H1 (cell line): ENCODE results near the gene SENP1. TPM values are rescaled to one million over a fixed set of nuclear protein-coding genes. Genes with fewer than 3 reads are reported as not detected.

Experiments
- CEBPB ChIP-seq: IDR thresholded peaks from 2 replicates; pipeline ENCODE4 v1.6.1; 2012; ENCODE audit warnings: low read depth, low read length
- CHD1 ChIP-seq: IDR thresholded peaks from 2 replicates; pipeline ENCODE4 v1.6.1; 2012; ENCODE audit warnings: low read depth, low read length, improper control_type of control experiment
- CTBP2 ChIP-seq: IDR thresholded peaks from 2 replicates; pipeline ENCODE4 v1.7.0; 2011; ENCODE audit warnings: borderline replicate concordance, mild to moderate bottlenecking, moderate library complexity, mixed read lengths, low read length; ENCODE audit not compliant: insufficient read depth, insufficient read length
- NRF1 ChIP-seq: IDR thresholded peaks from 2 replicates; pipeline ENCODE4 v1.6.1; 2011; ENCODE audit warnings: mild to moderate bottlenecking, low read depth, low read length, improper control_type of control experiment
- RFX5 ChIP-seq: IDR thresholded peaks from 2 replicates; pipeline ENCODE4 v1.6.1; 2011; ENCODE audit warnings: low read depth, low read length, improper control_type of control experiment, borderline replicate concordance
- SIN3A ChIP-seq, 2 experiments: IDR thresholded peaks in 1 of 2; conservative IDR thresholded peaks in 1 of 2; 2 replicates each; pipeline ENCODE4 v1.6.1; 2011 to 2012; ENCODE audit warnings: low read length in 2 of 2, improper control_type of control experiment in 1 of 2, low read depth in 1 of 2, mild to moderate bottlenecking in 1 of 2
- SP1 ChIP-seq: IDR thresholded peaks from 2 replicates; pipeline ENCODE4 v1.6.1; 2011; ENCODE audit warnings: low read depth, low read length
- ZNF274 ChIP-seq: IDR thresholded peaks from 2 replicates; pipeline ENCODE4 v1.7.0; 2012; ENCODE audit warnings: low read length, borderline replicate concordance; ENCODE audit errors: extremely low read depth
- polyA plus RNA-seq, 7 experiments: library from polyadenylated mRNA; depleted of rRNA in 3 of 7; stranded (reverse) in 5 of 7; unstranded in 2 of 7; fragments of >200 nt in 5 of 7; fragments of 200-250 nt in 2 of 7; gene quantifications; 1 replicate in 5 of 7; 2 replicates in 1 of 7; 4 replicates in 1 of 7; pipeline versions ENCODE4 v1.2.1 to v1.2.3, GENCODE V29; 2011 to 2013; ENCODE audit warnings: missing spikeins in 2 of 7, mixed read lengths in 2 of 7
- total RNA-seq: library from RNA; stranded (reverse); fragmentation: NEBNext Ultra II Directional; extraction: Animal tissue kit (Norgen Biotek cat#: 25700); gene quantifications from 2 replicates; pipeline ENCODE4 v1.2.1, GENCODE V29; 2021
- TF ChIP-seq, protein P1 (sequence below): fragments of 300-600 bp; sonication (generic); IDR thresholded peaks from 2 replicates; pipeline ENCODE4 v1.7.1; 2012; ENCODE audit warnings: low read length, moderate library complexity, mild to moderate bottlenecking, inconsistent platforms; ENCODE audit not compliant: insufficient replicate concordance
- TF ChIP-seq, protein P2 (sequence below): IDR thresholded peaks from 2 replicates; pipeline ENCODE4 v1.6.1; 2012; ENCODE audit warnings: low read length, inconsistent platforms

The SENP1 gene
- total and polyA plus RNA-seq, 2 of the 8 experiments (the other 6 are each of a cell fraction or from before 2014, with no cell fraction given): 14.2 to 31.5 TPM

DNA sequence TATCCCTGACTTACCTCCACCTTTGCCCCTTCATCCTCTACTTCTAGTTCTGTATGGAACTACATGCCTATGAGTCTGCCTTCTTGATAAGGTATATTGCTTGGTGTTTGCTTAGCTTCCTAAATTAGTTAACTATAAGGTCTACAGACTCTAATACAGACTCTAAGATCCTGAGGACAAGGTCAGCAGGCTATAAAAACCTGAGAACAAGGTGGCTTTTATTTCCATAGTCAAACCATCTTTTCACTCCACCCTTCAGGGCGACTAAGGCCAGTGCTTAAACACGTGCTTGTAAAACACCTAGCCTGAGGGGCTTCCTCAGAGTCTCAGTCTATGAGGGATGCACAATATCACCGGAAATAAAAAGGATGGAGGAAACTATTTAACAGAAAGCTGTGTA is 65.5 kb downstream of the SENP1 start (continued):
- TF ChIP-seq, protein P1, sequence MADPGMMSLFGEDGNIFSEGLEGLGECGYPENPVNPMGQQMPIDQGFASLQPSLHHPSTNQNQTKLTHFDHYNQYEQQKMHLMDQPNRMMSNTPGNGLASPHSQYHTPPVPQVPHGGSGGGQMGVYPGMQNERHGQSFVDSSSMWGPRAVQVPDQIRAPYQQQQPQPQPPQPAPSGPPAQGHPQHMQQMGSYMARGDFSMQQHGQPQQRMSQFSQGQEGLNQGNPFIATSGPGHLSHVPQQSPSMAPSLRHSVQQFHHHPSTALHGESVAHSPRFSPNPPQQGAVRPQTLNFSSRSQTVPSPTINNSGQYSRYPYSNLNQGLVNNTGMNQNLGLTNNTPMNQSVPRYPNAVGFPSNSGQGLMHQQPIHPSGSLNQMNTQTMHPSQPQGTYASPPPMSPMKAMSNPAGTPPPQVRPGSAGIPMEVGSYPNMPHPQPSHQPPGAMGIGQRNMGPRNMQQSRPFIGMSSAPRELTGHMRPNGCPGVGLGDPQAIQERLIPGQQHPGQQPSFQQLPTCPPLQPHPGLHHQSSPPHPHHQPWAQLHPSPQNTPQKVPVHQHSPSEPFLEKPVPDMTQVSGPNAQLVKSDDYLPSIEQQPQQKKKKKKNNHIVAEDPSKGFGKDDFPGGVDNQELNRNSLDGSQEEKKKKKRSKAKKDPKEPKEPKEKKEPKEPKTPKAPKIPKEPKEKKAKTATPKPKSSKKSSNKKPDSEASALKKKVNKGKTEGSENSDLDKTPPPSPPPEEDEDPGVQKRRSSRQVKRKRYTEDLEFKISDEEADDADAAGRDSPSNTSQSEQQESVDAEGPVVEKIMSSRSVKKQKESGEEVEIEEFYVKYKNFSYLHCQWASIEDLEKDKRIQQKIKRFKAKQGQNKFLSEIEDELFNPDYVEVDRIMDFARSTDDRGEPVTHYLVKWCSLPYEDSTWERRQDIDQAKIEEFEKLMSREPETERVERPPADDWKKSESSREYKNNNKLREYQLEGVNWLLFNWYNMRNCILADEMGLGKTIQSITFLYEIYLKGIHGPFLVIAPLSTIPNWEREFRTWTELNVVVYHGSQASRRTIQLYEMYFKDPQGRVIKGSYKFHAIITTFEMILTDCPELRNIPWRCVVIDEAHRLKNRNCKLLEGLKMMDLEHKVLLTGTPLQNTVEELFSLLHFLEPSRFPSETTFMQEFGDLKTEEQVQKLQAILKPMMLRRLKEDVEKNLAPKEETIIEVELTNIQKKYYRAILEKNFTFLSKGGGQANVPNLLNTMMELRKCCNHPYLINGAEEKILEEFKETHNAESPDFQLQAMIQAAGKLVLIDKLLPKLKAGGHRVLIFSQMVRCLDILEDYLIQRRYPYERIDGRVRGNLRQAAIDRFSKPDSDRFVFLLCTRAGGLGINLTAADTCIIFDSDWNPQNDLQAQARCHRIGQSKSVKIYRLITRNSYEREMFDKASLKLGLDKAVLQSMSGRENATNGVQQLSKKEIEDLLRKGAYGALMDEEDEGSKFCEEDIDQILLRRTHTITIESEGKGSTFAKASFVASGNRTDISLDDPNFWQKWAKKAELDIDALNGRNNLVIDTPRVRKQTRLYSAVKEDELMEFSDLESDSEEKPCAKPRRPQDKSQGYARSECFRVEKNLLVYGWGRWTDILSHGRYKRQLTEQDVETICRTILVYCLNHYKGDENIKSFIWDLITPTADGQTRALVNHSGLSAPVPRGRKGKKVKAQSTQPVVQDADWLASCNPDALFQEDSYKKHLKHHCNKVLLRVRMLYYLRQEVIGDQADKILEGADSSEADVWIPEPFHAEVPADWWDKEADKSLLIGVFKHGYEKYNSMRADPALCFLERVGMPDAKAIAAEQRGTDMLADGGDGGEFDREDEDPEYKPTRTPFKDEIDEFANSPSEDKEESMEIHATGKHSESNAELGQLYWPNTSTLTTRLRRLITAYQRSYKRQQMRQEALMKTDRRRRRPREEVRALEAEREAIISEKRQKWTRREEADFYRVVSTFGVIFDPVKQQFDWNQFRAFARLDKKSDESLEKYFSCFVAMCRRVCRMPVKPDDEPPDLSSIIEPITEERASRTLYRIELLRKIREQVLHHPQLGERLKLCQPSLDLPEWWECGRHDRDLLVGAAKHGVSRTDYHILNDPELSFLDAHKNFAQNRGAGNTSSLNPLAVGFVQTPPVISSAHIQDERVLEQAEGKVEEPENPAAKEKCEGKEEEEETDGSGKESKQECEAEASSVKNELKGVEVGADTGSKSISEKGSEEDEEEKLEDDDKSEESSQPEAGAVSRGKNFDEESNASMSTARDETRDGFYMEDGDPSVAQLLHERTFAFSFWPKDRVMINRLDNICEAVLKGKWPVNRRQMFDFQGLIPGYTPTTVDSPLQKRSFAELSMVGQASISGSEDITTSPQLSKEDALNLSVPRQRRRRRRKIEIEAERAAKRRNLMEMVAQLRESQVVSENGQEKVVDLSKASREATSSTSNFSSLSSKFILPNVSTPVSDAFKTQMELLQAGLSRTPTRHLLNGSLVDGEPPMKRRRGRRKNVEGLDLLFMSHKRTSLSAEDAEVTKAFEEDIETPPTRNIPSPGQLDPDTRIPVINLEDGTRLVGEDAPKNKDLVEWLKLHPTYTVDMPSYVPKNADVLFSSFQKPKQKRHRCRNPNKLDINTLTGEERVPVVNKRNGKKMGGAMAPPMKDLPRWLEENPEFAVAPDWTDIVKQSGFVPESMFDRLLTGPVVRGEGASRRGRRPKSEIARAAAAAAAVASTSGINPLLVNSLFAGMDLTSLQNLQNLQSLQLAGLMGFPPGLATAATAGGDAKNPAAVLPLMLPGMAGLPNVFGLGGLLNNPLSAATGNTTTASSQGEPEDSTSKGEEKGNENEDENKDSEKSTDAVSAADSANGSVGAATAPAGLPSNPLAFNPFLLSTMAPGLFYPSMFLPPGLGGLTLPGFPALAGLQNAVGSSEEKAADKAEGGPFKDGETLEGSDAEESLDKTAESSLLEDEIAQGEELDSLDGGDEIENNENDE: no peak
- TF ChIP-seq RFX5 (no peak), SIN3A (conservative IDR thresholded peaks at IDR 0.05 in 1 of 2, IDR thresholded peaks at IDR 0.05 in 1 of 2; ENCODE audit: low read depth in 1 of 2, low read length in 2 of 2) (no peak), CHD1 (no peak), NRF1 (no peak), SP1 (no peak), CTBP2 (no peak), ZNF274 (no peak), CEBPB (no peak)
- TF ChIP-seq, protein P2, sequence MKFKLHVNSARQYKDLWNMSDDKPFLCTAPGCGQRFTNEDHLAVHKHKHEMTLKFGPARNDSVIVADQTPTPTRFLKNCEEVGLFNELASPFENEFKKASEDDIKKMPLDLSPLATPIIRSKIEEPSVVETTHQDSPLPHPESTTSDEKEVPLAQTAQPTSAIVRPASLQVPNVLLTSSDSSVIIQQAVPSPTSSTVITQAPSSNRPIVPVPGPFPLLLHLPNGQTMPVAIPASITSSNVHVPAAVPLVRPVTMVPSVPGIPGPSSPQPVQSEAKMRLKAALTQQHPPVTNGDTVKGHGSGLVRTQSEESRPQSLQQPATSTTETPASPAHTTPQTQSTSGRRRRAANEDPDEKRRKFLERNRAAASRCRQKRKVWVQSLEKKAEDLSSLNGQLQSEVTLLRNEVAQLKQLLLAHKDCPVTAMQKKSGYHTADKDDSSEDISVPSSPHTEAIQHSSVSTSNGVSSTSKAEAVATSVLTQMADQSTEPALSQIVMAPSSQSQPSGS: no peak
